Smooth muscle cell of the brain vasculature (primary cell): ENCODE results near the gene FBXW11.

Source experiments
- DNase-seq: peaks from one replicate; pipeline ENCODE4 v3.0.0-alpha.2; 2012; ENCODE audit warnings: low read depth, low spot score

The FBXW11 gene

DNA sequence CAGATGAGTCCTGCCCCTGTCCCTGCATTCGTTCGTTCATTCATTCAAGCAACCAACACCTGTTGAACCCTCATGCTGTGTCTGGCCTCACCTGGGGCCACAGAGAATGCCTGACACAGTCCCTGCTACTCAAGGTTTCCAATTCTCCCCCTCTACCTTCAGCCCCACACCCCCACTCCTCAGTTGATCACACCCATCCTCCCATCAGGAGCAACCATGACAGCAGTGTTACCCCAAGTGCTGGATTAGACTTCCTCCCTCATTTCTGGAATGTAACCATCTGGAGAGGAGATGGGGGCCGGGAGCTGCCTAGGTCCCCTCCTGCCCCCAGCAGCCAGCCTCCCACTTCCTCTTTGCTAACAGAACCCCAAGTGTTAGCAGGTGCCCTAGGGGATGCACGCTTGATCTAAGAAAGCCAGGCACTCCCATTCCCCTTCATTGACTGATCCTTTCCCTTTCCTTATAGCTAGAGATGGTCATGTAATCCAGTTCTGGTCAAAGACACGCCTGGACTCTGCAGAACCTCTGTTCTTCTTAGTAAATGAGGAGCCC lies 163.6 kb downstream of the FBXW11 start:
- no peak for DNase-seq

DNA sequence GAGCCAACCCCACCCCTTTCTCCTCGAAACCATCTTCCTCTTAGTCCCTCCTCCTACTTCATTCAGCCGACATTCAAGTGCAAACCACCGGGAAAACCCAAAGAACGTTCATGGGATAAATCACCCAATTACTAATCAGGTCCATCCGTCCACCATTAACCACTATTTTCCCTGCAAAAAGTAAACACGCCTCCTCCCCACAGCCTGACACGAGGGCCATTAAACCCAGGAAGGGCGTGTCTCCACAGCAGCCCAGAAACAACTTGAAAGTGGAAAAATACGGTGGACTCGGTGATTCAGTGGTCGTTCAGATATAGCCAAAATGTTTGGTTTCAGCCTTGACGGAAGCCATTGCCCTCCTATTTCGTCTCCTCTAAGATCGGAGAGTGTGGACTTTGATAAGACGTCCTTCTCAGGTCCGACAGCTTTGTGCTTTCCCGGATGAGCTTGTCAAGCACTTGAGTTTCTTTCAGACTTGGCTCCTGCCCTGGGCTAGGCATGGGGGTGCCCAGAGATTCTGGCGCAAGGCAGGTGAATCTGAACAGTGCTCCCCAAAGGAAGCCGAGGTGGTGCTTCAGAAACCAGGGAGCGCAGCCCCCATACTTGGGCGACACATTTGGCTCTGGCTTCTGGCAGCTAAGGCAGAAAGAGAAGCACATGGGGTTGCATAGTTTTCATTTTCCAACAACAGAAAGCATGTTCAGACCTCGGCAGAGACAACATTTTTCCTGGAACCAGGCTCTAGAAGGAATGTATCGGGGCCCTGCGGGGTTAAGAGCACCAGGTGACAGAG lies 164.3 kb downstream of the FBXW11 start:
- no peak for DNase-seq

DNA sequence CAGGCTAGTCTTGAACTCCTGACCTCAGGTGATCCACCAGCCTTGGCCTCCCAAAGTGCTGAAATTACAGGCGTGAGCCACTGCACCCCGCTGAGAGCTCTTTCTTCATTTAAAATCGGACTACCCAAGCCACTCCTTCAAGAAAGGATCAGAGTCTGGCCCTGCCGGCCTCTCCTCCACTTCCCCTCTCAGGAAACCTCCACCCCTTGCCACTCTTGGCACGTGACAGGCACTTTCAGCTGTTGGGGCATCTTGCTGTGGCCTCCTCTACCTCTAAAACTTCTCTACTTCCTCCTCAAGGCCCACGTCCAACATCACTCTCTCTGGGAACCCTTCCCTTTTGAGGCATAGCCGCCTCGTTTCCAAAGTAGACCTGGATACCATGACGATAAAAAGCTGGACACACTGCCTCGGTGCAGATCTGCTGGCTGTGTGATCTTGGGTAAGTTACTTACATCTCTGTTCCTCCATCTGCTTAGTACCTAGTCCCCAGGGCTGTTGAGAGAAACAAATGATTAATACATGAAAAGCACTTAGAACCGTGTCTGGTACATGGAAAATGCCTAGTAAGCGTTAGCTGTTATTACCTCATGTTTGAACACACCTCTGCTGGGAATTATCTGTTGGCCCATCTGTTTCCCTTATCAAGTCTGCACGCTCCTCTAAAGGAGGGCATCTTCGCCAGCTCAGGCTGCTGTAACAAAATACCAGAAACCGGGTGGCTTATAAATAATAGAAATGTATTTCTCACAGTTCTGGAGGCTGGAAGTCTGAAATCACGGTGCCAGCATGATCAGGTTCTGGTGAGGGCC lies 165.5 kb downstream of the FBXW11 start:
- no peak for DNase-seq

DNA sequence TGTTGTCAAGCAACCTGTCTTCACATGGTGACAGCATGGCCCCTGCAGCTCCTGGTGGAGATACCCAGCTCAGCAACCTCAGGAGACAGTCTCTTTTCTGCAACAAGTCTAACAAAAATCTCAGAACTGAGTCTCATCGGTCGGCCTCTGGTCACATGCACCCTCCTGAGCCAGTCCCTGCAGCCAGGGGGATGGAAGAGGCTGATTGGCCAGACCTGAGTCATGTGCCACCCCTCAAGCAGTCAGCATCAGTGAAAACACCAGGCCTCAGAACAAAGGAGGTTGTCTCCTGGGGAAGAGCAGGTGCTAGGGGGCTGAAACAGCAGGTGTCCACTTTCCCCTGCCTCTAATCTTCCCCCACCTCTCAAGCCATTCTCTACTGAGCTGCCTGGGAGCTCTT lies 166.4 kb downstream of the FBXW11 start:
- DNase-seq = no peak

DNA sequence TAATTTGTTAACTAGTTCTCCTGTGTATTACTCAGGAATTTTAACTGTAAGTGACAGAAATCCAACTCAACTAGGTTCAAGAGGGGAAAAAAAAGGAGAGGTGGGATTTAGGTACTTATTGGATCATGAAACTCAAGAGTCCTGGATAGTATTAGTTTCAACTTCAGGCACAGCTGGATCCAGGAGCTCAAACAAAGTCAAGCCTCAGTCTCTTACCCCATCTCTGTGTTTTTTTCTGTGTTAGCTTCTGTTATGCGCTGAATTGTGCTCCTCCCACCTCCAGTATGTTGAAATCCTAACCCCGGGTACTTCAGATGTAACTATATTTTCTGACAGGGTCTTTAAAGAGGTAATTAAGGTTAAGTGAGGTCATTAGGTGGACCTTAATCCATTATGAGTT lies 167.3 kb downstream of the FBXW11 start:
- DNase-seq = no peak

DNA sequence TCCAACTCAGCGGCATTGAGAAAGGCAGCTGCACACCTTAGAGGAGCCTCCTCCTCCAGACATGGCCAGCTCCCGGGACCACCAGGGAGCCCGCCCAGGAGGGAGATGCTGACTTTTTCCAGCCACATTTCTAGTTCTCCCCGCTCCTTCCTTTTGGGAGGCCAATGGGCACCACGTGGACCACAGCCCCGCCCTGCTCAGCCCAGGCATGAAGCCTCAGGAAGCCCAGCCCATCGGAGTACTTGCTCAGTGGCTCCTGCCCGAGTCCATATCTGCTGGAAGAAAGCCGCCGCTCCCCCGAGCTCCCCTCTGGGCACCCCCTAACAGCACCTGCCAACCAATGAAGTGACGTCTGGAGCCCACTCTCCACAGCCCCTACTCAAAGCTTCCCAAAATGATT lies 168.4 kb downstream of the FBXW11 start:
- DNase-seq = no peak

DNA sequence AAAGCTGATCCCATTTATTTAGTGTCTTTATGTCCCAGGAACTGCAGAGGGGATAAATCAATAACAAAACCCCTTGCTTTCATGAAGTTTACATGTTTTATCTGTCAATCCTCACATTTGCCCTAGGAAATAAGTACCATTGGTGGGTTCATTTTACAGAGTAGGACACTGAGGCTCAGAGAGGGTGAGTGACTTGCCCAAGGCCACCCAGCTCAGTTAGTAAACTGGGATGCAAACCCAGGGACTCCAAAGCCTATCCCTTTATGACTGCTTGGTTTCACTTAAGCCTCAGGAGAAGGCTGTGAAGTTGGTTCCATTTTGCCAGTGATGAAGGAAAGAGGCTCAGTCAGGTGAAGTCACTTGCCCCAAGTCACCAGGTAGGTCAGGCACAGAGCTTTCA lies 168.9 kb downstream of the FBXW11 start:
- no peak for DNase-seq

DNA sequence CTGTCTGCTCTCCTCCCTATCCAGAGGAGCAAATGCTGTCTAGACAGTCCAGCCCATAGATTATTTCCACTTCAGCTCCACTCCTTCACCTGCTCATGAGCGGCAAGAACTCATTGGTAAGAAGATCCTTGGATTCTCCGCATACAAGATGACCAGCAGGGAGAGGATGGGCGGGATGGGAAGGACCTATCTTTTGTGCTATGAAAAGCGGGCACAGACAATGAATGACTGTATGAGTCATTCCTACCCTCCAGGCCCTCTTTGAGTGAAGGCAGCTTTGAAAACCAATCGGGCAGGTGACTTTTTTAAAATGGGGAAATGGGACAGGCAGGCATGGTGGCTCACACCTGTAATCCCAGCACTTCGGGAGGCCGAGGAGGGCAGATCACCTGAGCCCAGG lies 171.4 kb downstream of the FBXW11 start:
- no peak for DNase-seq

DNA sequence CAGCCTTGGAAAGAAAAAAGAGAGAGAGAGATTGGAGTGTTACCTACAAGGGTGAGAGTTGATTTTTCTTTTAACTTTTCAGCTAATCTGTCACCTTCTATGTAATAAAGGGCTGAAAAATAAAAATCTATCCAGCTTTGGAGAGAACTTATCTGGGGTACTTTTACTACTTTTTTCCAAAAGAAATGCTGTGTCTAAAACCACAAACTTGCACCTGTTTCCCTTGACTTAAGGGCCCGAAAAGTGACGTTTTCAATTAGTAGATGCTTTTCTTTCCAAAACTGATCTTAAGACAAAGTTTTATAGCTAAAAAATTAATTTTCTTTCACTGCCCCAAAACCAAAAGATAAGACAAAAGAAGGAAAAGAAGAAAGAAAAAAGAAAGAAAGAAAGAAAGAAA lies 172.0 kb downstream of the FBXW11 start:
- no peak for DNase-seq

DNA sequence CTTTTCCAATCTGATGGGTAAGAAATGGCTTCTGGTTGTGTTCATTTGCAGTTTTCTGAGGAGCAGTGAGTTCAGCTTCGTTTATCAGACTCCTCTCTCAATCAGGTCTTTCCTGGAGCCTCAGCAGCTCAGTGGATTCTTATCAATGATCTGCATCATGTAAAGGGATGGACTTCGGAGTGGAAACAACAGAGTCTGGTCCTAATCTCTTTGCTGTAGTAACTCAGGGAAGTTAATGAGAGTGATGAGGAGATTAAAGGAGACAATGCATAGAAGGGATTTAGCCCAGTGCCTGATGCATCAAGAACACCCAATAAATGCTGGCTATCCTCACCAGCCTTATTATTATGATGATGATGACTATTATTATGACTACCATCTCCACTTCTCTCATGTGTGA lies 173.7 kb downstream of the FBXW11 start:
- DNase-seq = no peak

DNA sequence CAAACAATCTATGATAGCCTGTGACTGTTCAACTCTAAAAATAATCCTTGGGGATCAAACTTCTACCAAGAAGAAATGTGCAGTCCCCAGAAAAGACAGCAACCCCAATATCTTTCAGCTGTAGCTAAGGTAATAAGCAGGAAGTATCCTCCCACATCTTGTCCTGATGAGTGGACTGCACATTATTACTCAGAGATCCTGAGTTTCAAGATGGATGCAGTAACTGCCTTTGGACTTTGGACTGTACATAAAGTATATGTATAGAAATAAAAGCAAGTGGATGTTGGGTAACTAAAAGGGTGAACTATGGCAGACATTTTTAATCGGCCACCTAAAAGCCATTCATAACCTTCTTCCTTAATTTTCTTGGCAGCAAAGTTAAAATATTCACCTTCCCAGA lies 175.8 kb downstream of the FBXW11 start:
- no peak for DNase-seq

DNA sequence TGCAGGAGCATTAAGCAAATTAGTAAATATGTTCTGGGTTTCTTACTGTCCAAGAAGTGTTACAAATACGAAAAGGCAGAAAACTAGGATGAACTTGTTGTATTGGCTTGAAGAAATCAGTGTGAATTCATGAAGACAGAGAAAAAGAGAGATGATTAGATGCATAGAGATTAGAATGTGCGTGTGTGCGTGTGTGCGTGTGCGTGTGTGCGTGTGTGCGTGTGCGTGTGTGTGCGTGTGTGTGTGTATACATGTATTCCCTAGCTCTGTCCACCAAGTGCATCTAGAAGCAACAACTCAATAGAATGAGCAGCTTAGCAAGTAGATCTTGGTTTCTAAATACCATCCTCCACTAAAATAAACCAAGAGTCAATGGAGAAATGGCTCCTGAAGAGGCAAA lies 179.3 kb downstream of the FBXW11 start:
- DNase-seq = no peak

DNA sequence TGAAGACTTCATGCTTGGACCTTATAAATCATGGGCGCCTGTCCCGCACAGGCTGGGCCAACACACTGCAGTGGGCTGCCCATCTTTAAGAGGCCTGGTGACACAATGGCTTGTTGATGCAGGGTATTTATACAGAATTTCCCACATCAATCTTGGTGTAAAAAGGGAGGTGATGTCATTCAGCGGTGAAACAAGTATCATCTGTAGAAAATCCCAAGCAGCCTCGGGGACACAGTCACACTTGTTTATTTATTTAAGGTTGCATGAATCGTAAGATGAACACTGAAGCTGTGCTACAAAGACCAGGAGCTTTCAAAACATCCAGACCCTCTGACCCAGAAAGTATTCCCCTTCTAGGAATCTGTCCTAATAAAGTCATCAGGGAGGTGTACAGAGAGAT lies 180.3 kb downstream of the FBXW11 start:
- no peak for DNase-seq

DNA sequence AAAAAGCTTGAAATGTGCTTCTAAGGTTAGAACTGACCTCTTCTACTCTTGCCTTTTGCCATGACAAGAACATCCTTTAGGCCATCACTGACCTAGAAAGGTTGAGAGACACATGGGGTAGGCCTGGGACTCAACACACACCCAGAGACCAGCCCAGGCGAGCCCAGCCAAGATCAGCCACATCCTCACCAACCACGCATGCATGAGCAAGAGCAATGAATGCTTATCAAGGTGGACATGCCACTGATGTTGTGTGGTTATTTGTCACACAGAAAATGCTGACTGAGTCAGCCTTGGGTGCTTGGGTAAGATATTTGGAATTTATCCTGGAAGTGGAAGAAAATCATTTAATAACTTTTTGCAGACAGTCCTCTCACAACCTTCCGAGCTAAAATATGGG lies 181.4 kb downstream of the FBXW11 start:
- no peak for DNase-seq

DNA sequence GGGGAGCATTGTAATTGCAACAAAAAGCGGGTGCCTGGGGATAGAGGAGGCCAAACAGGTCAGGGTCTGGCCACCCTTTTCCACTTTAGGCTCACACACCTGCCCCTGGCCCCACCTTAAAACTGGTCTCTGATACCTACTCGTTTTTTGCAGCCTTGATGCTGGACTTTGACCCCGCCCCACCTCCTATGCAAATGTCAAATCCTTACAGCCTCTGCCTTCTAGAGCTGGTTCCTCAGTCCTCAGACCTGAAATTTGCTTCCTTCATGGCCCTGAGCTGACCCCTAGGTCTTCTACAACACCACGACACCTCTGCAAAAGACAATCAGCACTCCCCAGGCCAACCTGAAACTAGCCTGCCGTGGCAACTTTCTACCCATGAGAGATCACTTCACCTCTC lies 183.2 kb downstream of the FBXW11 start:
- no peak for DNase-seq

DNA sequence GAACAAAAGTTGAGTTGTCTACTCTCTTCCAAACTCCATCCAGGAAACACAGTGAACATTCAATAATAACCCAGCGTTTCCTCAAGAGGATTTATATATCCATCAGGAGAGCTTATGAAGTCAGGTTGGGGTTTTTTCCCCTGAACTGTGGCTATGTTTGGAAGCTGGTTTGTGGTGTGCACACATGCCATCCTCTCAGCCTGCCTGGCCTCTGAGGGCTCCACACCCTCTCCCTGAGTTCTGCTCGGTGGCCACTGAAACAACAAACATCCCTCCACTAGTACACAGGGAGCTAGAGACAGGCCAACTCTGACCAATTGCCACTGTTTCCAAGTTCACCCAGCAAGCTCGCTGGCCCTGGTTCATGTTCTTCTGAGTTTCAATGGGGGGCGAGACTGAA lies 185.2 kb downstream of the FBXW11 start:
- no peak for DNase-seq

DNA sequence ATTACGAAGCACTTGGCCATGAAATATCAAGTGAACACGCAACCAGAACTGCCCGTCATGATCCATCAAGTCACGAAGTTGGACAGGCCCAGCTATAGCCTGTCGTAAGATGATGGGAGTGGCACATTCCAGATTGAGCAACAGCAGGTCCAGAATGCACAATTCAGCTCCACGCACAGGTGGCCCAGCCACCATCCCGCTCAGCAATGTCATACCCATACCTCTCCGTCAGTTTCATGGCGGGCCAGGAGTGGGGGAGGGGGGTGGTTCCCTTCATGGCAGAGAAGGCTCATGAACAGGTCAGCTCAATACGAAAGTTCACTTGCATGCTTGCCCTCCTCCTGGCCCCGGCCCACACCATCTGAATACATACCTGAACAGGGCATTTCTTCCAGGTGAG lies 185.9 kb downstream of the FBXW11 start:
- DNase-seq = no peak

DNA sequence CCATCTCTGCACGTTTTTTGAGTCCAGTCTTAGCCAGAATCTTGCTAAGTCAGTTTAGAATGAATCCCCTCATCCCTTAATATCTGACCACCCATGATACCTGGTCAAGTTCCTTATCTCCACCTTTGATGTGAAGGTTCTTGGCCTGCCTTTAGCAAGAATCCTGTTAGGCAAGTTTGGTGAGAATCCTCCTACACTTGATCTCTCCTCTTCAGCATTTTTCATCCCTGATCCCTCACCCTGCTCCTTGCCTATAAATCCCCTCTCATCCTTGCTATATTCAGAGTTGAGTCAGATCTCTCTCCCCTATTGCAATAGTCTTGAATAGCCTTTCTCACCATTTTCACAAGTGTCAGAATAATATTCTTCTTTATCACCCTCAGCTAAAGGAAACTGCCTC lies 189.8 kb downstream of the FBXW11 start:
- no peak for DNase-seq

DNA sequence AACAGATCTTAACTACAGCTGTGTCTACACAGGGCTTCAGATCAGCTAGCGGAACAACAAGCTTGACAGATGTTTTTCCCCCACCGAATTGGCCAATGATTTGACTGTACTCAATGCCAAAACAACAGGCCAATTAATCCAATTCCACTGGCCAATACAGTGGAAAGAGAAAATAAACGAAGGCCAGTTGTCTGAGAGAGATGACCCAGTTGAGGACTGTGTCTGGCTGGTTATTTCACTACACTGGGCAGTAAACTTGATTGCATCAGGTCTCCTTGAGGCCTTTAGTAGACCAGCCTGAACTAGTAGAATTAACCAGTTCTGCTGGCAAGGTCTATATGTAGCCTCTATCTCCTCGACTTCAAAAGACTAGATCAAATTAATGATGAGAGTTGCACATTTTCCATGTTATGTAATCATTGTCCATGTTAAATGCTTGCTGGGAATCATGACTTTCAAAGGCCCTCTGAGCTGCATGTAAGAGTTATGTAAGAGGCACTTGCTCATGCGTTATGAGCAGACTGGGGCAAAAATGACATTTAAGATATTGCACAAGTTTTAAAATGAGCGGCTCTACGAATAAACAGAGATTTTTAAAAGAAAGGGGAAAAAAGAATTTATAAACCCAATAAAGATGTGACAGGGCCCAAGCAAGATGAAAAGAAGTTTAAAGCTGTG lies 192.5 kb downstream of the FBXW11 start:
- no peak for DNase-seq

DNA sequence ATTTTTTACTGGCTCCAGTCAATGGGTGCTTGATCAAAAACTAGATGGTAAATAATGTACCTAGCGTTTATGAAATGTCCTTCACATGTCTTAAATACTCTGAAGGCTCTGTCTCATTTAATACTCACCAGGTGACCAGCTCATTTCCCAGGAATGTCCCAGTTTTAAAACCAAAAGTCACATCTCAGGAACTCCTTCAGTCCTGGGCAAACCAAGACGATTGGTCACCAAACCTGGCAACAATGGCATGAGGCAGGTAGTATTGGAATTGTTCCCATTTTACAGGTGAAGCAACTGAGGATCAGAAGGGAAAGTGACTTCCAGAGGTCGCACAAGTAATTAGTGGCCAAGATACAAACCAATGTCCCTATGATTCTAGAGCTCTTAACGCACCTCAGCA lies 193.2 kb downstream of the FBXW11 start:
- no peak for DNase-seq
